ENCODE results near the gene COX5A. TPM values are rescaled to one million over a fixed set of nuclear protein-coding genes. Genes with fewer than 3 reads are reported as not detected.

Gene COX5A
- total and polyA plus RNA-seq, 2 of the 13 experiments (the other 11 are each of a cell fraction or from before 2014, with no cell fraction given) = 158 to 218 TPM

- TF ChIP-seq, protein P1, sequence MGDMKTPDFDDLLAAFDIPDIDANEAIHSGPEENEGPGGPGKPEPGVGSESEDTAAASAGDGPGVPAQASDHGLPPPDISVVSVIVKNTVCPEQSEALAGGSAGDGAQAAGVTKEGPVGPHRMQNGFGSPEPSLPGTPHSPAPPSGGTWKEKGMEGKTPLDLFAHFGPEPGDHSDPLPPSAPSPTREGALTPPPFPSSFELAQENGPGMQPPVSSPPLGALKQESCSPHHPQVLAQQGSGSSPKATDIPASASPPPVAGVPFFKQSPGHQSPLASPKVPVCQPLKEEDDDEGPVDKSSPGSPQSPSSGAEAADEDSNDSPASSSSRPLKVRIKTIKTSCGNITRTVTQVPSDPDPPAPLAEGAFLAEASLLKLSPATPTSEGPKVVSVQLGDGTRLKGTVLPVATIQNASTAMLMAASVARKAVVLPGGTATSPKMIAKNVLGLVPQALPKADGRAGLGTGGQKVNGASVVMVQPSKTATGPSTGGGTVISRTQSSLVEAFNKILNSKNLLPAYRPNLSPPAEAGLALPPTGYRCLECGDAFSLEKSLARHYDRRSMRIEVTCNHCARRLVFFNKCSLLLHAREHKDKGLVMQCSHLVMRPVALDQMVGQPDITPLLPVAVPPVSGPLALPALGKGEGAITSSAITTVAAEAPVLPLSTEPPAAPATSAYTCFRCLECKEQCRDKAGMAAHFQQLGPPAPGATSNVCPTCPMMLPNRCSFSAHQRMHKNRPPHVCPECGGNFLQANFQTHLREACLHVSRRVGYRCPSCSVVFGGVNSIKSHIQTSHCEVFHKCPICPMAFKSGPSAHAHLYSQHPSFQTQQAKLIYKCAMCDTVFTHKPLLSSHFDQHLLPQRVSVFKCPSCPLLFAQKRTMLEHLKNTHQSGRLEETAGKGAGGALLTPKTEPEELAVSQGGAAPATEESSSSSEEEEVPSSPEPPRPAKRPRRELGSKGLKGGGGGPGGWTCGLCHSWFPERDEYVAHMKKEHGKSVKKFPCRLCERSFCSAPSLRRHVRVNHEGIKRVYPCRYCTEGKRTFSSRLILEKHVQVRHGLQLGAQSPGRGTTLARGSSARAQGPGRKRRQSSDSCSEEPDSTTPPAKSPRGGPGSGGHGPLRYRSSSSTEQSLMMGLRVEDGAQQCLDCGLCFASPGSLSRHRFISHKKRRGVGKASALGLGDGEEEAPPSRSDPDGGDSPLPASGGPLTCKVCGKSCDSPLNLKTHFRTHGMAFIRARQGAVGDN (CRISPR knock-in tag; IDR thresholded peaks at IDR 0.05) = peak; percentile 86
- TF ChIP-seq ZNF263 (CRISPR knock-in tag; IDR thresholded peaks at IDR 0.05) (peak; percentile 18; the same call in 1 of the 2 replicates), SP140L (CRISPR knock-in tag; IDR thresholded peaks at IDR 0.05; ENCODE audit: borderline replicate concordance) (no peak), RBFOX2 (IDR thresholded peaks at IDR 0.05; ENCODE audit: low read depth, low read length) (peak; percentile 94), ERF (CRISPR knock-in tag; IDR thresholded peaks at IDR 0.05) (peak; percentile 56; the same call in 1 of the 2 replicates), CENPT (CRISPR knock-in tag; IDR thresholded peaks at IDR 0.05; ENCODE audit: low read depth) (no peak), SRSF1 (optimal IDR thresholded peaks at IDR 0.05; ENCODE audit: low read depth, low read length) (peak; percentile 42), ATF1 (CRISPR knock-in tag; IDR thresholded peaks at IDR 0.05) (no peak), MXI1 (IDR thresholded peaks at IDR 0.05; ENCODE audit: borderline replicate concordance, low read depth, low read length) (peak; percentile 48; the same call in 1 of the 3 replicates), ATF7-NPFF (CRISPR knock-in tag; IDR thresholded peaks at IDR 0.05; ENCODE audit: low read depth) (peak; percentile 78)
- TF ChIP-seq, protein P2, sequence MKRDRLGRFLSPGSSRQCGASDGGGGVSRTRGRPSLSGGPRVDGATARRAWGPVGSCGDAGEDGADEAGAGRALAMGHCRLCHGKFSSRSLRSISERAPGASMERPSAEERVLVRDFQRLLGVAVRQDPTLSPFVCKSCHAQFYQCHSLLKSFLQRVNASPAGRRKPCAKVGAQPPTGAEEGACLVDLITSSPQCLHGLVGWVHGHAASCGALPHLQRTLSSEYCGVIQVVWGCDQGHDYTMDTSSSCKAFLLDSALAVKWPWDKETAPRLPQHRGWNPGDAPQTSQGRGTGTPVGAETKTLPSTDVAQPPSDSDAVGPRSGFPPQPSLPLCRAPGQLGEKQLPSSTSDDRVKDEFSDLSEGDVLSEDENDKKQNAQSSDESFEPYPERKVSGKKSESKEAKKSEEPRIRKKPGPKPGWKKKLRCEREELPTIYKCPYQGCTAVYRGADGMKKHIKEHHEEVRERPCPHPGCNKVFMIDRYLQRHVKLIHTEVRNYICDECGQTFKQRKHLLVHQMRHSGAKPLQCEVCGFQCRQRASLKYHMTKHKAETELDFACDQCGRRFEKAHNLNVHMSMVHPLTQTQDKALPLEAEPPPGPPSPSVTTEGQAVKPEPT (CRISPR knock-in tag; IDR thresholded peaks at IDR 0.05; ENCODE audit: low read depth) = 0 out of 2 replicates have a peak, but pooled peaks have one; percentile 7
- TF ChIP-seq, protein P3, sequence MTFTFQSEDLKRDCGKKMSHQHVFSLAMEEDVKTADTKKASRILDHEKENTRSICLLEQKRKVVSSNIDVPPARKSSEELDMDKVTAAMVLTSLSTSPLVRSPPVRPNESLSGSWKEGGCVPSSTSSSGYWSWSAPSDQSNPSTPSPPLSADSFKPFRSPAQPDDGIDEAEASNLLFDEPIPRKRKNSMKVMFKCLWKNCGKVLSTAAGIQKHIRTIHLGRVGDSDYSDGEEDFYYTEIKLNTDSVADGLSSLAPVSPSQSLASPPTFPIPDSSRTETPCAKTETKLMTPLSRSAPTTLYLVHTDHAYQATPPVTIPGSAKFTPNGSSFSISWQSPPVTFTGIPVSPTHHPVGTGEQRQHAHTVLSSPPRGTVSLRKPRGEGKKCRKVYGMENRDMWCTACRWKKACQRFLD (CRISPR knock-in tag; IDR thresholded peaks at IDR 0.05; ENCODE audit: borderline replicate concordance) = no peak
- TF ChIP-seq, protein P4, sequence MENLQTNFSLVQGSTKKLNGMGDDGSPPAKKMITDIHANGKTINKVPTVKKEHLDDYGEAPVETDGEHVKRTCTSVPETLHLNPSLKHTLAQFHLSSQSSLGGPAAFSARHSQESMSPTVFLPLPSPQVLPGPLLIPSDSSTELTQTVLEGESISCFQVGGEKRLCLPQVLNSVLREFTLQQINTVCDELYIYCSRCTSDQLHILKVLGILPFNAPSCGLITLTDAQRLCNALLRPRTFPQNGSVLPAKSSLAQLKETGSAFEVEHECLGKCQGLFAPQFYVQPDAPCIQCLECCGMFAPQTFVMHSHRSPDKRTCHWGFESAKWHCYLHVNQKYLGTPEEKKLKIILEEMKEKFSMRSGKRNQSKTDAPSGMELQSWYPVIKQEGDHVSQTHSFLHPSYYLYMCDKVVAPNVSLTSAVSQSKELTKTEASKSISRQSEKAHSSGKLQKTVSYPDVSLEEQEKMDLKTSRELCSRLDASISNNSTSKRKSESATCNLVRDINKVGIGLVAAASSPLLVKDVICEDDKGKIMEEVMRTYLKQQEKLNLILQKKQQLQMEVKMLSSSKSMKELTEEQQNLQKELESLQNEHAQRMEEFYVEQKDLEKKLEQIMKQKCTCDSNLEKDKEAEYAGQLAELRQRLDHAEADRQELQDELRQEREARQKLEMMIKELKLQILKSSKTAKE (CRISPR knock-in tag; IDR thresholded peaks at IDR 0.05; ENCODE audit: borderline replicate concordance) = no peak
- TF ChIP-seq, protein P5, sequence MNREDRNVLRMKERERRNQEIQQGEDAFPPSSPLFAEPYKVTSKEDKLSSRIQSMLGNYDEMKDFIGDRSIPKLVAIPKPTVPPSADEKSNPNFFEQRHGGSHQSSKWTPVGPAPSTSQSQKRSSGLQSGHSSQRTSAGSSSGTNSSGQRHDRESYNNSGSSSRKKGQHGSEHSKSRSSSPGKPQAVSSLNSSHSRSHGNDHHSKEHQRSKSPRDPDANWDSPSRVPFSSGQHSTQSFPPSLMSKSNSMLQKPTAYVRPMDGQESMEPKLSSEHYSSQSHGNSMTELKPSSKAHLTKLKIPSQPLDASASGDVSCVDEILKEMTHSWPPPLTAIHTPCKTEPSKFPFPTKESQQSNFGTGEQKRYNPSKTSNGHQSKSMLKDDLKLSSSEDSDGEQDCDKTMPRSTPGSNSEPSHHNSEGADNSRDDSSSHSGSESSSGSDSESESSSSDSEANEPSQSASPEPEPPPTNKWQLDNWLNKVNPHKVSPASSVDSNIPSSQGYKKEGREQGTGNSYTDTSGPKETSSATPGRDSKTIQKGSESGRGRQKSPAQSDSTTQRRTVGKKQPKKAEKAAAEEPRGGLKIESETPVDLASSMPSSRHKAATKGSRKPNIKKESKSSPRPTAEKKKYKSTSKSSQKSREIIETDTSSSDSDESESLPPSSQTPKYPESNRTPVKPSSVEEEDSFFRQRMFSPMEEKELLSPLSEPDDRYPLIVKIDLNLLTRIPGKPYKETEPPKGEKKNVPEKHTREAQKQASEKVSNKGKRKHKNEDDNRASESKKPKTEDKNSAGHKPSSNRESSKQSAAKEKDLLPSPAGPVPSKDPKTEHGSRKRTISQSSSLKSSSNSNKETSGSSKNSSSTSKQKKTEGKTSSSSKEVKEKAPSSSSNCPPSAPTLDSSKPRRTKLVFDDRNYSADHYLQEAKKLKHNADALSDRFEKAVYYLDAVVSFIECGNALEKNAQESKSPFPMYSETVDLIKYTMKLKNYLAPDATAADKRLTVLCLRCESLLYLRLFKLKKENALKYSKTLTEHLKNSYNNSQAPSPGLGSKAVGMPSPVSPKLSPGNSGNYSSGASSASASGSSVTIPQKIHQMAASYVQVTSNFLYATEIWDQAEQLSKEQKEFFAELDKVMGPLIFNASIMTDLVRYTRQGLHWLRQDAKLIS (CRISPR knock-in tag; IDR thresholded peaks at IDR 0.05) = no peak
Measured at GRCh38 chr15:74906450-74907162, 31.3 kb downstream of the COX5A start, which contains the start of gene FAM219B (continued).

All from HepG2 (cell line).